GM18517 (cell line): ENCODE results near the gene UNCX.

Experiments used
- ATAC-seq: cut with Tn5 transposase; IDR thresholded peaks from one replicate; pipeline ENCODE4 v1.9.1; 2021; ENCODE audit warnings: mild to moderate bottlenecking, moderate library complexity; ENCODE audit not compliant: unreplicated experiment

The UNCX gene

GRCh38 chr7:1214516-1214915 is 18.2 kb upstream of the UNCX start:
- ATAC-seq: no peak

GRCh38 chr7:1218541-1219165 is 14.0 kb upstream of the UNCX start:
- ATAC-seq: no peak

DNA sequence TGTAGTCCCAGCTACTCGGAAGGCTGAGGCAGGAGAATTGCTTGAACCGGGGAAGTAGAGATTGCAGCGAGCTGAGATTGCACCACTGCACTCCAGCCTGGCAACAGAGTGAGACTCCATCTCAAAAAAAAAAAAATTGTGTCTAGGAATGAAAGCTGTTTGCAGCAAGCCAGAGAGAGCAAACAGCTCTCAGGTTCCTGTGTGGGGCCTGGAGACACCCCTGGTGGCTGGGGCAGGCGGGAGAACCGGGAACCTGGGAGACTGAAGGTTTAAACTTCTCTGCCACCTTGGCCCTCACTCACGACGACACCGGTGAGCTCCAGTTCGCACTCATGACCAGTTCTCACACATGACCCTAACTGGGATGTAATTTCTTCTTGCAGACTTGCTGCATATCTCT is 13.2 kb upstream of the UNCX start:
- no peak for ATAC-seq

- ATAC-seq: no peak
These were observed 12.5 kb upstream of the UNCX start for GRCh38 chr7:1220000-1220726.

DNA sequence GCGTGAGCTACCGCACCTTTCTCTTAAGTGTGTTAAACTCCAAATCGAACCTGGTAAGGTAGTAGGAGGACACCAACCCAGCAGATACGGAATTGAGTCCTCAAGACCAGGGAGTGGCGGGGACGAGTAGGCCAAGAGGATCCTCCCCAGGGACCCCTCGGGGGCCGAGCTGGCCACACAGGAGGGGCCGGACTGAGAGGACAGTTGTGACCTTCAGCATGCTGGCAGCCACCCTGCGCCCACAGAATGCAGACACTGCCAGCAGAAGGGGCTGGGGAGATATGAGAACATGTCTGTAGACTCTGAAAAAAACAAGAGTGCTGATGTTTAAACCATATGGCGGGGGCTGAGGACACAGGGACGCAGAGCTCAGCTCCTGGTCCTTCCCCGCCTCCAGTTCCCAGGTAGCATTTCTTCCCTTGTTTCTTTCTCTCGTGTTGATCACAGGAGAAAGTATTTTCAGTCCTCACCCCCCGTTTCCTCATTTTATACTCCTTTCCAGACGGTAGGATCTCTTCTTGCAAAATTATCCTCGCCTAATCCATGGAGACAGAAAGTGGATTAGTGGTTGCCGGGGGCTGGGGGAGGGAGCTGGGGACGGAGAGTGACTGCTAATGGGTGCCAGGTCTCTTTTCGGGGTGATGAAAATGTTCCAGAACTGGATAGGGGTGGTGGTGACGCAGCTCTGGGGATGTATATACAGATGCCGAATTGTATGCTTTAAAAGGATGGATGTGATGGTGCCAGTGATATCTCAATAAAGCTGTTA is 11.5 kb upstream of the UNCX start:
- no peak for ATAC-seq

- ATAC-seq: no peak
These were observed 9.3 kb upstream of the UNCX start for GRCh38 chr7:1223196-1223981.

DNA sequence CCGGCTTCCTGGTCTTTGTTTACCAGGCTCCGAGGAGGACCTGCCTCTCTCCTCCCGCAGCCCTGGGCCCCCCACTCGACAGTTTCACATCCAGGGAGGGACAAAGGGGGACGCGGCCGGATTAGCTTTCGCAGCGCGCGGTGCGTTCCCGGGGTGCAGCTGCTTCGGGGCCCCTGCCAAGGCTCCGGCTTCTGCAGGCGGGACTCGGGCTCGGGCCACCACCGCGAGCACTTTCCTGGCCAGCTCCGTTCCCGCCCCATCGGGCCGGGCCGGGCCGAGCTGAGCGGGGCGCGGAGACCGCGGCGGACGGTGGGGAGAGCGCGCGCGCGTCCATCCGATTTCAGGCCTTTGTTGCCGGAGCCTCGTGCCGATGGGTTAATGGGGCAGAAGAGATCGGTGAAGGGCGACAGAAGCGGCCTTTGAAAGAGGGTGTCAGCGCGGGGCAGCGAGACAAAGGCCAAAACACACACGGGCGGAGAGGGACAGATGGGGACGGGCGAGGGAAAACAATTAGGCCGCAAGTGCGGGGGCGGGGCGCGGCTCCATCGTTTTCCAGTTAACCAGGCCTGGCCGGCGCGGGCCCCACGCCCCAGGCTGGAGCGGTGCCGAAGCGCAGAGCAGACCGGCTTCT is 8.5 kb upstream of the UNCX start:
- no peak for ATAC-seq

- ATAC-seq: no peak
These were observed 7.6 kb upstream of the UNCX start for GRCh38 chr7:1225030-1225429.

- ATAC-seq: no peak
These were observed 7.1 kb upstream of the UNCX start for GRCh38 chr7:1225441-1226185.

DNA sequence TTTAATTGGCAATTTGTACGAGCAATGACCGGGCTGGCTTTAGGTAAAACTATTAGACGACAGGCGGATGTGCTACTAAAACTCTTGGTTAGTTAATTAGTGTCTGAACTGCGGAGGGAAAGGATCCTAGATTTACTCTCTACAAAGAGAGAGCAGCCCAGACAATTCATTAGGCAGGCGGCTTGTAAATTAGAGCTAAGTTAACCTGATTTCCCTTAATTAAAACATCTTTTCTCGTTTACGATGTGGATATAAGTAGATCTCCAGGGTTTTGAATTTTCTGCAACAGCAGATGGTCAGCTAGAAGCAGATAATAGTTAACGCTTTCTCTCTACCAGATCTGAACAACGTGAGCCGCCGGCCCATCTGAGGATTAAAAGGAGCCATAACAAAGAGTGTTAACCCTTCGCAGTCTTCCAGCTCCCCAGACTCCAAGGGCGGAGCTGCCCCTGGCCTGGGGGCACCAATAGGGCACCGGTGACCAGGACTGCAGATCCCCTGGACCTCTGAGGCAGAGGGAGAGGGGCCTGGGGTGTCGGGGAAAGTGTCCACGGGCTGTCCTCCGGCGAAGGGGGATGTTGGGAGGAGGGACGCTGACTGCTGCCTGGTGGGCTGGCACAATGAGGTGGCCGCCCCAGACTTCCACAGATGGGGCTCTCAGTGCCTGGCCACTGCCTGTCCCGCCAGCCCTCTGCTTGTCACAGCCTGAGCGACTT is 6.3 kb upstream of the UNCX start:
- no peak for ATAC-seq

DNA sequence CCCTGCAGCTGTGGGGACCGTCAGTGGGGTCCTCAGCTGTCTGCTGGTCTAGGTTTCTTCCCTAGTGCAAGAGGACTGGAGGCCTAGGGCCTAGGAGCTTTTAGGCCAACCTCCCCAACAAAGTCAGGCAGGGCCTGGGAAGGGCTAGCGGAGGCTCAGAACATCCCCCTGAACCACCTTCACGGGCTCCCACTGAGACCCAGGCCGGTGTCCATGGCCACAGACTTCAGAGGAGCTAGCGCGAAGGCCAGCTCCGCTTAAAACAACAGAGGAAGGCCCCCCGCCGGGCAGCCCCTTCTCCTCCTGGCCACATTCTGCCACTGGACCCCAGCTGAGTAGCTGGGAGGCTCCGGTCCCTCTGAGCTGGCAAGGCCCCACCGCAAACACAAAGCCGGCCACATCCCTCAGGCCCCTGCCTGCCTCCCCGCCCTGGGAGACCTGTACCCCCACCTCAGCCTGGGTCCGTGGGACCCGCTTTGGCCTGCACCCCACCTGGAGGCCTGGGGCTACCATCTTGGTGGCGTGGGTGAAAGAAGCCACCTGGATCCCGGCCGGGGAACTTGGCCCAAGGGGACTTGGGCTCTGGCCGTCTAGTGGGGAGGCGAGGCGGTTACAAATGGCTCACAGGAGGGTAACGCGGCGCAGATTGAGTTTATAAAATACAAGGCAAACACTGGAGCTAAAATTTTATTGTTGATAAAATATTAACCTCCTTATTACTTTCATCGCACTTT is 5.4 kb upstream of the UNCX start:
- ATAC-seq: no peak

DNA sequence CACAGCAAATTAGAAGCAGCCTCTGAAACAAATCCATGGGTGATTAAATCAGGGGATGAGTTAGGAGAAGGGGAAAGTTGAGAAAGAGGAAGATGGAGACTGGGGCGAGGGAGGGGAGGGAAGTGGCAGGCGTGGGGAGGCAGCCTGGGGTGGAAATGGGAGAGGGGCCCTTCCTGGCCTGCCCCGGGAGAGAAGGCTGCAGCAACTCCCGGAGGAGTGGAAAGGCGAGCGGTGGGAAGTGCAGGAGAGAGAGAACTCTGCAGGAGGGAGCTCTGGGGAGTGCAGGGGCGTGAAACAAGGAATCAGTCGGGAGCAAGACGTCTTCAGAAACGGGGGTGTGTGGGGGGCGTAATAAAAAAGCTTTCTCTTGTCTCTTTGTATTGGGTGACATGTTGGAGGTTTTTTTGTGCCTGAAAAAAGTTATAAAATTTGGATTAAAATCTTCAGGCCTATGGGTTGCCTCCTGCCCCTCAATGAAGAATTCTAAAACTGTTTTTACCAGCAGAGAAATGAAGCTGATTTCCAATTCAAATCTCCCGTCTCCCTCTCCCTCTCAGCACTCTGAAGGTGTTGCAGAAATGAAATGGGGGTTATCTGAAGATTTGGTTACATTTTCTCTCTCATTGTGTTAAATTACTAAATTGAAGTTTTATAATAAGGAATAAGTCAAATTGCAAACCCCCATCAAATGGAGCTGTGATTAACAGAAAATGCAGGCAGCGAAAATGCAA is 4.7 kb upstream of the UNCX start:
- ATAC-seq: no peak

- no peak for ATAC-seq
These were observed 4.0 kb upstream of the UNCX start for GRCh38 chr7:1228545-1229201.

DNA sequence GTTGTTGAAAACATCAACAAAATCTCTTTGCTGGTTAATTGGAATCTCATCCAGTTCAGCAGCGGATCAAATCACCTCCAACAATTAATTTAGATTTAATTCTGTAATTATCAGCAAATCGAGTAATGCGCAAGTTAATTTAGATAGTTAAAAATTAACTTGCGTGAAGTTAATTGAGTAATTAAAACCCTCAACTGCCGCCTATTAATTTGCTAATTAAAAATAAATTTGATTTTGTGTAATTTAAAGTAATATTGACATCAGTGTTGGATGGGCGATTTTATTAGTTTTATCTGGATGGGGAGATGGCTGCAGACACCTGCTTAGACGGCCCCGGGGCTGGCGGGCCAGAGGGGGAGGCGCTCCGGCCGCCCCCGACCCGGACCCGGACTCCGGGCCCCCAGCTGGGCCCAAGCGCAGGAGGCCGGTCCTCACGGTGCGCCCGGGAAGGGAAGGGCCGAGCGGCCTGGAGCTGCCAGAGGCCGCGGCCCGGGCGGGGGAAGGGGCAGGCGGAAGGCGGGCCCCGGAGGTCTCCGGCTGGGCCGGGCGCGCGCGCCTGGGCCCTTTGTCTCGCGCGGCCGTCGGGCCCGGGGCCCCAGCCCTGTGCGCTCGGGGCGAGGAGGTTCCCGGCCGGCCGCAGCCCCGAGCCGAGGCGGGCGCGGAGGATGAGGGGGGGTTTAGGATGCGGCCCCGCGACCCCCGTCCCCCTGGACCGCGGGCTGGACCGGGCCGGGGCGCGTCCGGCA is 3.3 kb upstream of the UNCX start:
- ATAC-seq: no peak

- ATAC-seq: no peak
These were observed 2.7 kb upstream of the UNCX start for GRCh38 chr7:1229956-1230355.

- ATAC-seq: no peak
These were observed 2.1 kb upstream of the UNCX start for GRCh38 chr7:1230411-1231213.
